HG02571 (cell line): Measurements from ENCODE around the gene USP30.

Experiments used
- ATAC-seq: cut with Tn5 transposase; IDR thresholded peaks from one replicate; pipeline ENCODE4 v1.9.1; 2021; ENCODE audit warnings: mild to moderate bottlenecking, moderate library complexity; ENCODE audit not compliant: unreplicated experiment

Gene USP30

GRCh38 chr12:109124878-109125648, 72.7 kb downstream of the USP30 start:
- no peak for ATAC-seq

DNA sequence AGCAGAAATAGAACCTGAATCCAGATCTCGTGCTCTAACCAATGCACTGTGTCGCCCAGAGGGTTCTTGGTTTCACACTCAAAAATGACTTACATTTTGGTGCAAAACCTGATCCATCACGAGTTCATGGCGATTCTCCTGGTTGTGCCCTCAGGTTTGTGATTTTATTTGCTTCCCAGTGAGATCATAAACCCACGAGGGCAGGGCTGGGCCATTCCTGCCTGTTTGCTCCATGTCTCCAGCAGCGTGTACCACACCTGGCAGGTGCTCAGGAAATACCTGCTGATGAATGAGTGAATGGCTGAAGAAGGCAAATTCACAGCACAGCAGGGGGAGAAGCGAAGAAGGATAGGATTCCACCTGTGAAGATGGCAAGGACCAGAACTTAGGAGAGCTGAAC, 73.4 kb downstream of the USP30 start:
- ATAC-seq: no peak

DNA sequence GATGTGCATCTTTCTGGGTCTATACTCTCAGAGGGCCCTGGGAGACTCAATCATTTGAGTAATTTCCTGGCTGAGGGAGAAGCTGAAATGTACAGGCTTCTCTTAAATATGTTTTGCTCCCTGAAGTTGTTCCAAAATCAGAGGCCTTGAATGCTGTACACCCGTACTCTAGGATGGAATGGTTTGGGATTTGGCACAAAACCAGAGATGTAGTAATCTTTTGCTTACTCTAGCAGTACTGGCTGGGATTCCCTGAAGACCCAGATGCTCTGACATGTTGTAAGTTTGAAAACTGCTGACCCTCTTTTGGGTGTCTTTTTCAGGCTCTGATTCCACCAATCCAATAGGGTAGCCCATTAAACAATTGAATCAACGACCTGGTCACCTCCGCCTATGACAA, 74.4 kb downstream of the USP30 start:
- no peak for ATAC-seq

GRCh38 chr12:109127533-109128242, 75.3 kb downstream of the USP30 start:
- ATAC-seq: no peak

- no peak for ATAC-seq
Observed at GRCh38 chr12:109130297-109131153, 78.1 kb downstream of the USP30 start.

GRCh38 chr12:109131154-109132050, 79.0 kb downstream of the USP30 start:
- ATAC-seq: no peak

GRCh38 chr12:109134186-109134917, 82.0 kb downstream of the USP30 start:
- ATAC-seq: no peak

GRCh38 chr12:109137055-109137454, 84.7 kb downstream of the USP30 start:
- ATAC-seq: no peak
